Thyroid gland (tissue), 4 donors: ENCODE results near the gene HLA-DMB. TPM values are rescaled to one million over a fixed set of nuclear protein-coding genes. Genes with fewer than 3 reads are reported as not detected.

Experiments
- DNase-seq, 2 donors: peaks; one replicate each; pipeline ENCODE4 v3.0.0-alpha.2; 2019
- H3K27ac ChIP-seq, 3 donors: fragments of 200-600 bp; sonication (generic); 1 replicate in 2 of 3; 2 replicates in 1 of 3; pipeline ENCODE4 v1.5.1; 2016 to 2019; ENCODE audit warnings: mild to moderate bottlenecking in 1 of 3, moderate library complexity in 1 of 3
- H3K27me3 ChIP-seq: fragments of 200-600 bp; sonication (generic); one replicate; pipeline ENCODE4 v1.5.1; 2019
- H3K36me3 ChIP-seq, 2 donors: fragments of 200-600 bp; sonication (generic); one replicate each; pipeline ENCODE4 v1.5.1; 2016 to 2019
- H3K4me1 ChIP-seq, 2 donors: fragments of 200-600 bp; sonication (generic); one replicate each; pipeline ENCODE4 v1.5.1; 2017 to 2019
- H3K4me3 ChIP-seq, 3 donors: fragments of 200-600 bp; sonication (generic); replicated peaks in 1 of 3; 1 replicate in 2 of 3; 2 replicates in 1 of 3; pipeline ENCODE4 v1.5.1; 2016; ENCODE audit warnings: mild to moderate bottlenecking in 1 of 3
- H3K9me3 ChIP-seq: fragments of 200-600 bp; sonication (generic); one replicate; pipeline ENCODE4 v1.5.1; 2017
- CTCF ChIP-seq, 6 experiments: fragments of 200-600 bp in 3 of 6; fragments of 450-650 bp in 3 of 6; sonication (generic) in 3 of 6; IDR thresholded peaks; one replicate each; pipeline ENCODE4 v1.5.1; 2016 to 2019; ENCODE audit warnings: antibody characterized with exemption in 6 of 6, mild to moderate bottlenecking in 2 of 6, inconsistent platforms in 1 of 6, moderate library complexity in 1 of 6
- POLR2A ChIP-seq, 2 donors: fragments of 450-650 bp; IDR thresholded peaks; one replicate each; pipeline ENCODE4 v1.6.1; 2017; ENCODE audit warnings: antibody characterized with exemption in 2 of 2, mild to moderate bottlenecking in 2 of 2, moderate library complexity in 1 of 2
- WGBS, 2 donors: methylation state at CpG; one replicate each; pipeline ENCODE4 v1.1.5; 2017; 5-methylcytosine and 5-hydroxymethylcytosine counted together
- intact Hi-C: fragments of 100-400 bp; cut with DNase I; formaldehyde crosslinking; loops from one replicate; pipeline ENCODE4 v1.15.1; 2023
- total RNA-seq, 4 donors: library from RNA; depleted of rRNA; stranded (reverse); fragments of >200 nt; gene quantifications; one replicate each; pipeline ENCODE4 v1.2.3, GENCODE V29; 2016

Gene HLA-DMB
- total RNA-seq: 10 to 100 TPM; 34.7 to 82.9 (median 51.3) TPM

GRCh38 chr6:32940656-32941213 lies at the start of gene HLA-DMB:
HLA-DMB (minus strand) TSS chr6:32941028; CDS start chr6:32940807, 221 bp downstream.
- intact Hi-C loops: no loop called here
- H3K9me3 ChIP-seq: no peaks in the 10 kb centered on the region
- no peak for TF ChIP-seq CTCF (IDR thresholded peaks at IDR 0.05)
- TF ChIP-seq POLR2A (IDR thresholded peaks at IDR 0.05): peak in 1 of 2 donors; percentile 62
- peaks cover 45% of the 10 kb centered on the region in 2 donors for H3K4me1 ChIP-seq
- H3K27me3 ChIP-seq: no peaks in the 10 kb centered on the region
- H3K4me3 ChIP-seq: peak within 1 kb of the TSS in 2 of 3 donors; percentile 22 to 27
- no peaks in the 10 kb centered on the region for H3K36me3 ChIP-seq
- peak within 1 kb of the TSS; percentile 95 to 98 (median 98) for H3K27ac ChIP-seq
- WGBS, 2 donors: 7 to 14% methylated on average over 7 to 9 of the region's 9 CpGs
- DNase-seq: peak; percentile 65 to 67

DNA sequence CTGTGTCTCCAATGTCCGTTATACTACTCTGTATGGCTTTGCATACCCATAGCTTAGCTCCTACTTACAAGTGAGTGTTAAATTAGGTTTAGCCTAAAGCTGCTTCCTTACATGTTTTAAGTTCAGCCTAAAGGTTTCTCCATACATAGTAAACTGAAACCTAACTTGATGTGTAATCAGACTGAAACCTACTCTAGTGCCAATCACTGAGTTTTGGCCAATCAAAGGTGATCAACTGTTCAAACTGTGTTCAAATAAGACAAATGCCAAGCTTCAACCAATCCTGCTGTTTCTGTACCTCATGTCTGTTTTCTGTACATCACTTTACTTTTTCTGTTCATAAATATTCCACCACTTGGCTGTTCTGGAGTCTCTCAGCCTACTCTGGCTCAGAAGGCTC lies 48.5 kb upstream of the HLA-DMB start:
- WGBS, 2 donors: 87 to 88% methylated on average over 1 of the region's 1 CpG
- Histone ChIP-seq H3K4me1 (peaks cover 0 to 3% of the 10 kb centered on the region in 2 donors), H3K36me3 (no peaks in the 10 kb centered on the region), H3K27ac (no peak overlapping the region), H3K27me3 (no peaks in the 10 kb centered on the region), H3K9me3 (no peaks in the 10 kb centered on the region), H3K4me3 (no peak overlapping the region)
- TF ChIP-seq POLR2A (IDR thresholded peaks at IDR 0.05): no peak
- no peak for TF ChIP-seq CTCF (IDR thresholded peaks at IDR 0.05)
- DNase-seq: no peak
- intact Hi-C loops: loop anchor here (5.0 kb wide), 1 partner anchor 102 kb away; no protein-coding TSS in a partner anchor

DNA sequence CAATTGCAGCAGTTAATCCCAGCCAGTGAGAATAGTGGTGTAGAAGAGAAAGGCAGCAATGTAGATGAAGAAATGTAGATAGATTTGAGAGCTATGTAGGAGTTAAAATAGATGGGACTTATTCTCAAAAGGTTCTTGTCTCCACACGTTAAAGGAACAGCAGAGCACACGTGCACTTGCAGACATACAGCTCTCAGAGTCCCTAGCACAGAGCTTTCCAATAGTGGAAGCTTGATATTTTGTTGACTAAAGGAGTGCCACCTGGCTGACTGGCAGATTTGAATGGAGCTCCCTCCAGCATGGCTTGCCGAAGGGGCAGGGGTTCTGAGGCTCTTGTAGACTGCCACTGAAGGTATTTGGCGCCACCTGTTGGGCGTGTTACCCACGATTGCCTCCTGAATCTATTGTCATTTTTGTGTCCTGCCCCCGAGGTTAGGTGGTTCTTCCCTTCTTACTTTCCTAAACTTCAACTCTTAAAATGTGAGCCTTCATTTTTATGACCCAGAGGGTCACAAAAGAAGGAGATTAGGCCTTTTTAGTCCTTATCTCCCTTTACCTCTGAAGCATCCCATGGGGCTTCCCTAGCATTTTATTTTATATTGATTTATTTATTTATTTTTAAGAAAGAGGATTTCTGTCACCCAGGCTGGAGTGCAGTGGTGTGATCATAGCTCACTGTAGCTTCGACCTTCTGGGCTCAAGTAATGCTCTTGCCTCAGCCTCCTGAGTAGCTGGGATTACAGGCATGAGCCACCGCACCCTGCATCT lies 44.0 kb upstream of the HLA-DMB start:
- Histone ChIP-seq H3K4me3 (no peak overlapping the region), H3K27ac (no peak overlapping the region), H3K36me3 (peaks cover 23 to 24% of the 10 kb centered on the region in 2 donors), H3K27me3 (no peaks in the 10 kb centered on the region), H3K9me3 (no peaks in the 10 kb centered on the region), H3K4me1 (peaks cover 0 to 6% of the 10 kb centered on the region in 2 donors)
- no peak for TF ChIP-seq POLR2A (IDR thresholded peaks at IDR 0.05)
- TF ChIP-seq CTCF (IDR thresholded peaks at IDR 0.05): peak; percentile 76 to 92 (median 89)
- 12 to 13% methylated on average over 9 of the region's 9 CpGs for WGBS, 2 donors
- intact Hi-C loops: loop anchor here (5.0 kb wide), 2 partner anchors 53 to 98 kb away; no protein-coding TSS in a partner anchor
- DNase-seq: peak; percentile 96 to 97

- Histone ChIP-seq H3K4me1 (peaks cover 0 to 6% of the 10 kb centered on the region in 2 donors), H3K36me3 (peaks cover 30 to 31% of the 10 kb centered on the region in 2 donors), H3K4me3 (no peak overlapping the region), H3K27ac (no peak overlapping the region), H3K9me3 (no peaks in the 10 kb centered on the region), H3K27me3 (no peaks in the 10 kb centered on the region)
- intact Hi-C loops: loop anchor here (5.0 kb wide), 1 partner anchor 52 kb away; no protein-coding TSS in a partner anchor
- TF ChIP-seq CTCF (IDR thresholded peaks at IDR 0.05) (no peak), POLR2A (IDR thresholded peaks at IDR 0.05) (no peak)
- DNase-seq: no peak
- WGBS, 2 donors: 50% methylated on average over 3 of the region's 3 CpGs
Observed at GRCh38 chr6:32983964-32984621, 43.3 kb upstream of the HLA-DMB start.
